ENCODE results near the gene NOVA2.

The NOVA2 gene

DNA sequence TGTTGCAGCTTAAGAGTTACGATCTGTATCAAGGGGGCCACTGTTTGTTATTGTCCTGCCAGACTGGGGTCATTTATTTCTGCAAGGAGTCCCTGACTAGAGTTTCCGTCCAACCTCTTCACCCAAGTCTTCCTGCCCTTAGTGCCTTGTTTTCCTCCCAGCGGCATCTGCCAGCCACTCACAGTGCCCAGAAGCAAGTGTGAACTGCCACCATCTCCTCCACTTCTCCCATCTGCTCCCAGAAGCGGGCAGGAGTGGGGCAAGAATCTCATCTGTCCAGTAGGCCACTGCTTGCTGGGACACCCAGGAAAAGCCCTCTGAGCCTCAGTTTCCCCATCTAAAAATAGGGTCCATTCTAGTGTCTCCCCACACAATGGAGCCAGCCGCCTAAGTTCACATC, 4.0 kb downstream of the NOVA2 start:
- H4K20me1 ChIP-seq (ENCODE audit: control insufficient read depth, insufficient read depth, low read depth, low read length): no peaks in the 10 kb centered on the region
- no peaks in the 10 kb centered on the region for H3K36me3 ChIP-seq (ENCODE audit: control insufficient read depth, low read length)
- H3K27me3 ChIP-seq (ENCODE audit: control insufficient read depth, low read length): peaks cover 31% of the 10 kb centered on the region
- no peak for TF ChIP-seq EZH2phosphoT487 (IDR thresholded peaks at IDR 0.05; ENCODE audit: borderline replicate concordance, low read length)
- no peak for TF ChIP-seq CTCF (IDR thresholded peaks at IDR 0.05; ENCODE audit: low read depth, low read length, poor library complexity, severe bottlenecking)
- H3K9me2 ChIP-seq (replicated peaks; ENCODE audit: control insufficient read depth, low read length): no peaks in the 10 kb centered on the region
- H3K9me3 ChIP-seq (ENCODE audit: control insufficient read depth, insufficient read depth, low read length): no peaks in the 10 kb centered on the region
- H3F3A ChIP-seq (ENCODE audit: control insufficient read depth, insufficient read depth): no peaks in the 10 kb centered on the region; the same call in 1 of the 2 replicates
- H3K4me2 ChIP-seq (ENCODE audit: low read length): no peak overlapping the region
- H3K4me3 ChIP-seq (ENCODE audit: low read length): no peak overlapping the region
- H3K4me1 ChIP-seq (ENCODE audit: control insufficient read depth, low read length): peaks cover 19% of the 10 kb centered on the region
- no peak overlapping the region for H3K27ac ChIP-seq (ENCODE audit: low read depth, low read length)
- H3K79me2 ChIP-seq (ENCODE audit: control insufficient read depth, low read length): no peaks in the 10 kb centered on the region

GRCh38 chr19:45968626-45969025, 5.0 kb downstream of the NOVA2 start:
- no peak for TF ChIP-seq CTCF (IDR thresholded peaks at IDR 0.05; ENCODE audit: low read depth, low read length, poor library complexity, severe bottlenecking)
- TF ChIP-seq EZH2phosphoT487 (IDR thresholded peaks at IDR 0.05; ENCODE audit: borderline replicate concordance, low read length): no peak
- Histone ChIP-seq H3K9me3 (ENCODE audit: control insufficient read depth, insufficient read depth, low read length) (no peaks in the 10 kb centered on the region), H3K4me1 (ENCODE audit: control insufficient read depth, low read length) (peaks cover 19% of the 10 kb centered on the region), H3K27ac (ENCODE audit: low read depth, low read length) (no peak overlapping the region), H3K4me2 (ENCODE audit: low read length) (no peak overlapping the region), H4K20me1 (ENCODE audit: control insufficient read depth, insufficient read depth, low read depth, low read length) (no peaks in the 10 kb centered on the region), H3K9me2 (replicated peaks; ENCODE audit: control insufficient read depth, low read length) (no peaks in the 10 kb centered on the region), H3K4me3 (ENCODE audit: low read length) (no peak overlapping the region), H3K27me3 (ENCODE audit: control insufficient read depth, low read length) (peaks cover 31% of the 10 kb centered on the region), H3K36me3 (ENCODE audit: control insufficient read depth, low read length) (no peaks in the 10 kb centered on the region), H3K79me2 (ENCODE audit: control insufficient read depth, low read length) (no peaks in the 10 kb centered on the region), H3F3A (ENCODE audit: control insufficient read depth, insufficient read depth) (no peaks in the 10 kb centered on the region)

- Histone ChIP-seq H3K27ac (ENCODE audit: low read depth, low read length) (no peak overlapping the region), H3K4me3 (ENCODE audit: low read length) (no peak overlapping the region), H3K4me1 (ENCODE audit: control insufficient read depth, low read length) (peaks cover 15% of the 10 kb centered on the region), H3K9me2 (replicated peaks; ENCODE audit: control insufficient read depth, low read length) (no peaks in the 10 kb centered on the region), H3K36me3 (ENCODE audit: control insufficient read depth, low read length) (no peaks in the 10 kb centered on the region), H4K20me1 (ENCODE audit: control insufficient read depth, insufficient read depth, low read depth, low read length) (no peaks in the 10 kb centered on the region), H3K79me2 (ENCODE audit: control insufficient read depth, low read length) (no peaks in the 10 kb centered on the region), H3K9me3 (ENCODE audit: control insufficient read depth, insufficient read depth, low read length) (no peaks in the 10 kb centered on the region), H3K4me2 (ENCODE audit: low read length) (no peak overlapping the region), H3F3A (ENCODE audit: control insufficient read depth, insufficient read depth) (no peaks in the 10 kb centered on the region), H3K27me3 (ENCODE audit: control insufficient read depth, low read length) (peaks cover 27% of the 10 kb centered on the region)
- no peak for TF ChIP-seq EZH2phosphoT487 (IDR thresholded peaks at IDR 0.05; ENCODE audit: borderline replicate concordance, low read length)
- TF ChIP-seq CTCF (IDR thresholded peaks at IDR 0.05; ENCODE audit: low read depth, low read length, poor library complexity, severe bottlenecking): no peak
Observed at GRCh38 chr19:45967246-45967645, 6.4 kb downstream of the NOVA2 start.

DNA sequence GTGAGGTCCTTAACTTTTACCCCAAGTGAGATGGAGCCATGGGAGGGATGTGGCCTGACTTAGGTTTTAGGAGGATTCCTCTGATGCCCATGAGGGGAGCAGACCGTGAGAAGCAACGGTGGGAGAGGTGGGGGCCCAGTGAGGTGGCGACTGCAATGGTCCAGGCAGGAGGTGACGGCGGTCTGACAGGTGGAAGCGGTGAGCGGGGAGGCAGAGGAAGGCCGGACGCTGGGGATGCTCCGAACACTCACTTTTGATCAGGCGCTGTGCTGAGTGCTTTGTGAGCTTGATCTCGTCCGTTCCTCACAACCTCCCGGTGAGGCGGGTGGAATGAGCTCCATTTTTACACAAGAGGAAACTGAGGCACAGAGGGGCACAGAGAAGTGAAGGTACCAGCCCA, 11.6 kb downstream of the NOVA2 start:
- no peaks in the 10 kb centered on the region for H3F3A ChIP-seq (ENCODE audit: control insufficient read depth, insufficient read depth)
- H3K9me3 ChIP-seq (ENCODE audit: control insufficient read depth, insufficient read depth, low read length): no peaks in the 10 kb centered on the region
- H3K4me2 ChIP-seq (ENCODE audit: low read length): no peak overlapping the region
- no peaks in the 10 kb centered on the region for H3K79me2 ChIP-seq (ENCODE audit: control insufficient read depth, low read length)
- no peak overlapping the region for H3K4me3 ChIP-seq (ENCODE audit: low read length)
- H4K20me1 ChIP-seq (ENCODE audit: control insufficient read depth, insufficient read depth, low read depth, low read length): no peaks in the 10 kb centered on the region
- no peak overlapping the region for H3K27ac ChIP-seq (ENCODE audit: low read depth, low read length)
- peaks cover 18% of the 10 kb centered on the region; the same call in 1 of the 2 replicates for H3K27me3 ChIP-seq (ENCODE audit: control insufficient read depth, low read length)
- H3K4me1 ChIP-seq (ENCODE audit: control insufficient read depth, low read length): peaks cover 8% of the 10 kb centered on the region
- no peaks in the 10 kb centered on the region for H3K36me3 ChIP-seq (ENCODE audit: control insufficient read depth, low read length)
- no peaks in the 10 kb centered on the region for H3K9me2 ChIP-seq (replicated peaks; ENCODE audit: control insufficient read depth, low read length)
- no peak for TF ChIP-seq CTCF (IDR thresholded peaks at IDR 0.05; ENCODE audit: low read depth, low read length, poor library complexity, severe bottlenecking)

Measured in DOHH2 (cell line).